ENCODE data around the gene RGS3. TPM values are rescaled to one million over a fixed set of nuclear protein-coding genes. Genes with fewer than 3 reads are reported as not detected.

RGS3 gene
- total and polyA plus RNA-seq, 2 of the 13 experiments (the other 11 are each of a cell fraction or from before 2014, with no cell fraction given), result 17.1 to 28.8 TPM

DNA sequence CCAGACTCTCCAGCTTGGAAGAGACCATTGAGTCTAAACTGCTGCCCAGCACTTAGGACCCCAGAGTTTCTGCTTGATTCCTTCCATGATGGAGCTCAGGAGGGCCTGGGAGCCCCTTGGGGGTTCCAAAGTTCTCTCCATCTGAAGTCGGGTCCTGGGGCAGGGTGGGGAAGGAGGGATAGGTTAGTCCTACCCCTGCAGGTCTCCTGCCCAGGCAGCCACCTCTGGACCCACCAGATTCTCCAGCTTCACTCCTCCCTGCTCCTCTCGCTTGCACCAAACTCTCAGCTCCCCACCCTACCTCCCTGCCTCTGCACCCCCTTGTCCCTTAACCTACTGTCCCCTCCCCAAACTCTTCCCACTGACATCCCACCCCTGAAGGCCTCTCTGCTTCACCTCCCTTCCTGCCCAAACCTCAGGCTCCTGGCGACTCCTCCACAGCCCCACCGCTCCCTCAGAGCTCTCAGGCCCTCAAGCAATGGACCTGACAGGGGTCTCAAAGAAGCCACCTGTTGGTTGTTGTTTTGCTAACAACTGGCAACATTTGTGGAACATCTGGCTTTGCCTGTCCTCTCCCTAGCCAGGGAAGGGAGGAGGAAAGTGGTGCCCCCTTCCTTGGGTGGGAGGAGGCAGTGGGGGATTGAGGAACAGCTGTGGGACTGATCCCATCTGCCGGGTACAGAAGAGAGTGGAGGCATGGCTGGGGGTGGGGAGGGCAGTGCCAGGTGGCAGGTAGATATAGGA lies 137.5 kb downstream of the RGS3 start:
- in situ Hi-C loops (cut with HindIII; ENCODE audit: extremely low pct_ligation_motif_present, low pct_unique_long_range_greater_than_20kb) (no loop called here), intact Hi-C loops (cut with micrococcal nuclease; ENCODE audit: unreplicated experiment) (no loop called here)
- H3K9me3 ChIP-seq (ENCODE audit: low read length), result no peaks in the 10 kb centered on the region
- H3K27me3 ChIP-seq (ENCODE audit: control insufficient read depth in 1 of 2, insufficient read depth in 2 of 2, low read length in 2 of 2), result no peaks in the 10 kb centered on the region
- no peak overlapping the region for H3K9ac ChIP-seq (ENCODE audit: insufficient read depth, low read depth, low read length)
- ChIA-PET POLR2A (interaction anchor here (0.7 to 1.2 kb wide), 5 partner anchors 8 to 251 kb away, joined by 3 to 5 read pairs (median 4); no protein-coding TSS in a partner anchor), CTCF (ENCODE audit: low intra/inter-chr PET ratio, low total read pairs) (no interaction called here)
- H4K20me1 ChIP-seq (ENCODE audit: insufficient read depth, low read length), result no peaks in the 10 kb centered on the region
- peak; percentile 8; the same call in 2 of the 3 replicates for ATAC-seq
- H3K27ac ChIP-seq (ENCODE audit: extremely low read length, insufficient read depth, low read length), result no peak overlapping the region
- no TSS peak for BruUV-seq (replicated peaks)
- H3K36me3 ChIP-seq (replicated peaks in 1 of 2; ENCODE audit: control insufficient read depth in 1 of 2, insufficient read depth in 2 of 2, low read length in 2 of 2), result peaks cover 3 to 8% of the 10 kb centered on the region in 2 experiments; a peak in 3 of 5 replicates
- TF ChIP-seq, protein P1, sequence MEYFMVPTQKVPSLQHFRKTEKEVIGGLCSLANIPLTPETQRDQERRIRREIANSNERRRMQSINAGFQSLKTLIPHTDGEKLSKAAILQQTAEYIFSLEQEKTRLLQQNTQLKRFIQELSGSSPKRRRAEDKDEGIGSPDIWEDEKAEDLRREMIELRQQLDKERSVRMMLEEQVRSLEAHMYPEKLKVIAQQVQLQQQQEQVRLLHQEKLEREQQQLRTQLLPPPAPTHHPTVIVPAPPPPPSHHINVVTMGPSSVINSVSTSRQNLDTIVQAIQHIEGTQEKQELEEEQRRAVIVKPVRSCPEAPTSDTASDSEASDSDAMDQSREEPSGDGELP (IDR thresholded peaks at IDR 0.05; ENCODE audit: borderline replicate concordance, low read depth), result no peak
- TF ChIP-seq EZH2 (conservative IDR thresholded peaks at IDR 0.05; ENCODE audit: low read depth, low read length) (no peak), ZNF552 (CRISPR knock-in tag; IDR thresholded peaks at IDR 0.05; ENCODE audit: borderline replicate concordance) (no peak), ZFP36L1 (CRISPR knock-in tag; IDR thresholded peaks at IDR 0.05) (no peak), NFIC (IDR thresholded peaks at IDR 0.05; ENCODE audit: low read length) (no peak), NCOA1 (CRISPR knock-in tag; IDR thresholded peaks at IDR 0.05) (no peak)
- TF ChIP-seq, protein P2, sequence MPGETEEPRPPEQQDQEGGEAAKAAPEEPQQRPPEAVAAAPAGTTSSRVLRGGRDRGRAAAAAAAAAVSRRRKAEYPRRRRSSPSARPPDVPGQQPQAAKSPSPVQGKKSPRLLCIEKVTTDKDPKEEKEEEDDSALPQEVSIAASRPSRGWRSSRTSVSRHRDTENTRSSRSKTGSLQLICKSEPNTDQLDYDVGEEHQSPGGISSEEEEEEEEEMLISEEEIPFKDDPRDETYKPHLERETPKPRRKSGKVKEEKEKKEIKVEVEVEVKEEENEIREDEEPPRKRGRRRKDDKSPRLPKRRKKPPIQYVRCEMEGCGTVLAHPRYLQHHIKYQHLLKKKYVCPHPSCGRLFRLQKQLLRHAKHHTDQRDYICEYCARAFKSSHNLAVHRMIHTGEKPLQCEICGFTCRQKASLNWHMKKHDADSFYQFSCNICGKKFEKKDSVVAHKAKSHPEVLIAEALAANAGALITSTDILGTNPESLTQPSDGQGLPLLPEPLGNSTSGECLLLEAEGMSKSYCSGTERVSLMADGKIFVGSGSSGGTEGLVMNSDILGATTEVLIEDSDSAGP (CRISPR knock-in tag; IDR thresholded peaks at IDR 0.05; ENCODE audit: borderline replicate concordance), result 0 out of 2 replicates have a peak, but pooled peaks have one; percentile 6
- FAIRE-seq, result no peak
- no peak overlapping the region for H3K4me3 ChIP-seq (replicated peaks in 1 of 3; ENCODE audit: insufficient read depth in 1 of 3, low read depth in 2 of 3, low read length in 3 of 3)
- DNase-seq (ENCODE audit: low spot score), result no peak
- no peak overlapping the region for H2AFZ ChIP-seq (ENCODE audit: low read length)
- H3K4me1 ChIP-seq (ENCODE audit: insufficient read depth, low read length), result peaks cover 63% of the 10 kb centered on the region
- WGBS (ENCODE audit: low lambda C conversion rate), result 50% methylated on average over 4 of the region's 5 CpGs
- H3K4me2 ChIP-seq (ENCODE audit: low read depth, low read length), result peak overlapping the region; percentile 34
- H3K79me2 ChIP-seq (ENCODE audit: insufficient read depth, low read length), result no peaks in the 10 kb centered on the region
